Measurements from ENCODE around the gene PFDN4.
"Not testable (repeated sequence)": the region's sequence is repeated elsewhere in the genome, so short reads cannot be mapped to it uniquely, and the experiment has no call there.

GRCh38 chr20:54224642-54225041 is 16.8 kb downstream of the PFDN4 start:
- not testable (repeated sequence) for TF ChIP-seq TOX (CRISPR knock-in tag; IDR thresholded peaks at IDR 0.05; ENCODE audit: borderline replicate concordance); POU6F1 (CRISPR knock-in tag; IDR thresholded peaks at IDR 0.05; ENCODE audit: borderline replicate concordance, low read depth); TCF4 (CRISPR knock-in tag; IDR thresholded peaks at IDR 0.05; ENCODE audit: borderline replicate concordance)
- TF ChIP-seq, protein P1, sequence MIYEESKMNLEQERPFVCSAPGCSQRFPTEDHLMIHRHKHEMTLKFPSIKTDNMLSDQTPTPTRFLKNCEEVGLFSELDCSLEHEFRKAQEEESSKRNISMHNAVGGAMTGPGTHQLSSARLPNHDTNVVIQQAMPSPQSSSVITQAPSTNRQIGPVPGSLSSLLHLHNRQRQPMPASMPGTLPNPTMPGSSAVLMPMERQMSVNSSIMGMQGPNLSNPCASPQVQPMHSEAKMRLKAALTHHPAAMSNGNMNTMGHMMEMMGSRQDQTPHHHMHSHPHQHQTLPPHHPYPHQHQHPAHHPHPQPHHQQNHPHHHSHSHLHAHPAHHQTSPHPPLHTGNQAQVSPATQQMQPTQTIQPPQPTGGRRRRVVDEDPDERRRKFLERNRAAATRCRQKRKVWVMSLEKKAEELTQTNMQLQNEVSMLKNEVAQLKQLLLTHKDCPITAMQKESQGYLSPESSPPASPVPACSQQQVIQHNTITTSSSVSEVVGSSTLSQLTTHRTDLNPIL (CRISPR knock-in tag; IDR thresholded peaks at IDR 0.05; ENCODE audit: low read depth): not testable (repeated sequence)
- TF ChIP-seq, protein P2, sequence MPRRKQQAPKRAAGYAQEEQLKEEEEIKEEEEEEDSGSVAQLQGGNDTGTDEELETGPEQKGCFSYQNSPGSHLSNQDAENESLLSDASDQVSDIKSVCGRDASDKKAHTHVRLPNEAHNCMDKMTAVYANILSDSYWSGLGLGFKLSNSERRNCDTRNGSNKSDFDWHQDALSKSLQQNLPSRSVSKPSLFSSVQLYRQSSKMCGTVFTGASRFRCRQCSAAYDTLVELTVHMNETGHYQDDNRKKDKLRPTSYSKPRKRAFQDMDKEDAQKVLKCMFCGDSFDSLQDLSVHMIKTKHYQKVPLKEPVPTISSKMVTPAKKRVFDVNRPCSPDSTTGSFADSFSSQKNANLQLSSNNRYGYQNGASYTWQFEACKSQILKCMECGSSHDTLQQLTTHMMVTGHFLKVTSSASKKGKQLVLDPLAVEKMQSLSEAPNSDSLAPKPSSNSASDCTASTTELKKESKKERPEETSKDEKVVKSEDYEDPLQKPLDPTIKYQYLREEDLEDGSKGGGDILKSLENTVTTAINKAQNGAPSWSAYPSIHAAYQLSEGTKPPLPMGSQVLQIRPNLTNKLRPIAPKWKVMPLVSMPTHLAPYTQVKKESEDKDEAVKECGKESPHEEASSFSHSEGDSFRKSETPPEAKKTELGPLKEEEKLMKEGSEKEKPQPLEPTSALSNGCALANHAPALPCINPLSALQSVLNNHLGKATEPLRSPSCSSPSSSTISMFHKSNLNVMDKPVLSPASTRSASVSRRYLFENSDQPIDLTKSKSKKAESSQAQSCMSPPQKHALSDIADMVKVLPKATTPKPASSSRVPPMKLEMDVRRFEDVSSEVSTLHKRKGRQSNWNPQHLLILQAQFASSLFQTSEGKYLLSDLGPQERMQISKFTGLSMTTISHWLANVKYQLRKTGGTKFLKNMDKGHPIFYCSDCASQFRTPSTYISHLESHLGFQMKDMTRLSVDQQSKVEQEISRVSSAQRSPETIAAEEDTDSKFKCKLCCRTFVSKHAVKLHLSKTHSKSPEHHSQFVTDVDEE (CRISPR knock-in tag; IDR thresholded peaks at IDR 0.05): not testable (repeated sequence)

Data from SK-N-SH treated with all-trans-retinoic acid at 6 μM for 48 hours (cell line).